Mammary epithelial cell (primary cell): ENCODE measurements around the gene NATD1.

Experiments
- EZH2 ChIP-seq: IDR thresholded peaks from 2 replicates; pipeline ENCODE4 v1.6.1; 2012; ENCODE audit warnings: low read length, inconsistent platforms, borderline replicate concordance
- TF ChIP-seq, protein P1 (sequence below), 2 donors: IDR thresholded peaks in 1 of 2; conservative IDR thresholded peaks in 1 of 2; 2 replicates each; pipeline ENCODE4 v1.5.1; 2011 to 2012; ENCODE audit warnings: inconsistent platforms in 2 of 2, low read length in 2 of 2, mild to moderate bottlenecking in 2 of 2, control low read depth in 1 of 2, low read depth in 1 of 2; ENCODE audit not compliant: insufficient read depth in 1 of 2; ENCODE audit errors: extremely low read depth in 1 of 2

DNA sequence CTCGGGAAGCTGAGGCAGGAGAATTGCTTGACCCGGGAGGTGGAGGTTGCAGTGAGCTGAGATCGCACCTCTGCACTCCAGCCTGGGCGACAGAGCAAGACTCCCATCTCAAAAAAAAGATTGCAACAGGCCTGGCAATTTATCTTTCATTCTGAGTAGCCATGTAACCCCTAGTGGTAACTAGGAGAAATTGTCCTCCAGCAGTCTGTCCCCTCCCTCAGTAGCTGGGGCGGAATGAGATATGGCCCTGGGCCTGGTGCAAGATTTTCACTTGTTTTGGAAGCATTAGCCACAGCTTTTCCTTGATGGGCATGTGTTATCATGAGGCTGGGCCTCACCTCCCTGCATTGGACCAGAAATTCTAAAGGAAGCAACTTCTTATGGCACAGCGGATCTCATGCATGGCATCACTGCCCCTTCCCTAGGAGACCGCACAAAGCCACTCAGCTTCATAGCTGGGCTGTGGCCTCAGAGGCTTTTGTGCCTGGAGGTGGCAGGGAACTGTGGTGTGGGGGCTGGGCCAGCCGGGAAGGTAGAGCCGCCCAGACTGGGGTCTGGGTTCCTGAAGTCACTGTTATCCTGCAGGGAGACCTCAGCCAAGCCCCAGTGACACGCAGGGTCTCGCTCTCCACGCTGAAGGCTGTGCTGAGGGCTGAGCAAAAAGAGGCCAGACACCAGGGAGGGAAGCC is 13.4 kb downstream of the NATD1 start:
- TF ChIP-seq, protein P1, sequence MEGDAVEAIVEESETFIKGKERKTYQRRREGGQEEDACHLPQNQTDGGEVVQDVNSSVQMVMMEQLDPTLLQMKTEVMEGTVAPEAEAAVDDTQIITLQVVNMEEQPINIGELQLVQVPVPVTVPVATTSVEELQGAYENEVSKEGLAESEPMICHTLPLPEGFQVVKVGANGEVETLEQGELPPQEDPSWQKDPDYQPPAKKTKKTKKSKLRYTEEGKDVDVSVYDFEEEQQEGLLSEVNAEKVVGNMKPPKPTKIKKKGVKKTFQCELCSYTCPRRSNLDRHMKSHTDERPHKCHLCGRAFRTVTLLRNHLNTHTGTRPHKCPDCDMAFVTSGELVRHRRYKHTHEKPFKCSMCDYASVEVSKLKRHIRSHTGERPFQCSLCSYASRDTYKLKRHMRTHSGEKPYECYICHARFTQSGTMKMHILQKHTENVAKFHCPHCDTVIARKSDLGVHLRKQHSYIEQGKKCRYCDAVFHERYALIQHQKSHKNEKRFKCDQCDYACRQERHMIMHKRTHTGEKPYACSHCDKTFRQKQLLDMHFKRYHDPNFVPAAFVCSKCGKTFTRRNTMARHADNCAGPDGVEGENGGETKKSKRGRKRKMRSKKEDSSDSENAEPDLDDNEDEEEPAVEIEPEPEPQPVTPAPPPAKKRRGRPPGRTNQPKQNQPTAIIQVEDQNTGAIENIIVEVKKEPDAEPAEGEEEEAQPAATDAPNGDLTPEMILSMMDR (conservative IDR thresholded peaks at IDR 0.05 in 1 of 2, IDR thresholded peaks at IDR 0.05 in 1 of 2; ENCODE audit: extremely low read depth in 1 of 2, insufficient read depth in 1 of 2, low read depth in 1 of 2, low read length in 2 of 2), result peak; percentile 20 to 45
- no peak for TF ChIP-seq EZH2
